Activated T-cell treated with anti-CD3 and anti-CD28 coated beads, Interleukin-2, amount 50 U/mL, for 72 hours (primary cell): ENCODE data around the gene NANP. TPM values are rescaled to one million over a fixed set of nuclear protein-coding genes. Genes with fewer than 3 reads are reported as not detected.
"Not testable (repeated sequence)": the region's sequence is repeated elsewhere in the genome, so short reads cannot be mapped to it uniquely, and the experiment has no call there.

Experiments
- ATAC-seq, 2 donors: fragments of 150-1000 bp; cut with Tn5 transposase; replicated peaks in 1 of 2; 2 replicates each; pipeline ENCODE4 v1.10.0; 2021; ENCODE audit warnings: moderate library complexity in 2 of 2, mild to moderate bottlenecking in 1 of 2
- DNase-seq, 2 donors: peaks; one replicate each; pipeline ENCODE4 v3.0.0; 2021 to 2022; ENCODE audit warnings: mixed read lengths in 1 of 2
- H3K27ac Mint-ChIP-seq: one replicate; pipeline ENCODE4 v1.8.0; 2022; ENCODE audit warnings: mild to moderate bottlenecking, moderate library complexity, mixed read lengths
- H3K27me3 Mint-ChIP-seq: one replicate; pipeline ENCODE4 v1.8.0; 2022; ENCODE audit warnings: low read depth, mixed read lengths
- H3K36me3 Mint-ChIP-seq, 2 donors: one replicate each; pipeline ENCODE4 v1.8.0; 2022; ENCODE audit warnings: mixed read lengths in 2 of 2, mild to moderate bottlenecking in 1 of 2; ENCODE audit not compliant: insufficient read depth in 2 of 2
- H3K4me1 Mint-ChIP-seq: one replicate; pipeline ENCODE4 v1.8.0; 2022; ENCODE audit warnings: low read depth, mixed read lengths
- H3K4me3 Mint-ChIP-seq, 2 donors: one replicate each; pipeline ENCODE4 v1.8.0; 2022; ENCODE audit warnings: mild to moderate bottlenecking in 2 of 2, mixed read lengths in 2 of 2, moderate library complexity in 2 of 2
- H3K9me3 Mint-ChIP-seq, 2 donors: one replicate each; pipeline ENCODE4 v1.8.0; 2022; ENCODE audit warnings: mixed read lengths in 2 of 2
- total RNA-seq, 2 donors: library from RNA; stranded (reverse); gene quantifications; one replicate each; pipeline ENCODE4 v1.2.3, GENCODE V29; 2022

Gene NANP
- total RNA-seq, result 1 to 10 TPM; 3.8 to 4.3 TPM

- Mint-ChIP-seq H3K36me3 (peaks cover 12 to 16% of the 10 kb centered on the region in 2 donors), H3K27ac (peak within 1 kb of the TSS; percentile 96), H3K4me3 (peak within 1 kb of the TSS; percentile 94 to 98), H3K27me3 (no peaks in the 10 kb centered on the region), H3K4me1 (peaks cover 22% of the 10 kb centered on the region), H3K9me3 (peaks cover 4 to 8% of the 10 kb centered on the region in 2 donors)
- DNase-seq, result peak; percentile 88 to 90
- ATAC-seq, result peak; percentile 85
Observed at GRCh38 chr20:25623736-25624499, at the start of gene NANP. Gene NANP (minus strand): TSS chr20:25624014. CDS start chr20:25623948, 66 bp downstream.

GRCh38 chr20:25672659-25673235 is 48.9 kb upstream of the NANP start:
- no peak overlapping the region for H3K4me3 Mint-ChIP-seq
- H3K27me3 Mint-ChIP-seq, result no peaks in the 10 kb centered on the region
- H3K9me3 Mint-ChIP-seq, result no peaks in the 10 kb centered on the region
- no peak for DNase-seq
- no peak overlapping the region for H3K27ac Mint-ChIP-seq
- H3K4me1 Mint-ChIP-seq, result peaks cover 6% of the 10 kb centered on the region
- H3K36me3 Mint-ChIP-seq, result peaks cover 28 to 40% of the 10 kb centered on the region in 2 donors
- ATAC-seq, result no peak

- Mint-ChIP-seq H3K9me3 (no peaks in the 10 kb centered on the region), H3K4me1 (no peaks in the 10 kb centered on the region), H3K27ac (no peak overlapping the region), H3K4me3 (no peak overlapping the region), H3K36me3 (peaks cover 8 to 13% of the 10 kb centered on the region in 2 donors), H3K27me3 (no peaks in the 10 kb centered on the region)
- no peak for ATAC-seq
- no peak for DNase-seq
Observed at GRCh38 chr20:25669826-25670422, 46.1 kb upstream of the NANP start.

GRCh38 chr20:25668446-25668845 is 44.6 kb upstream of the NANP start:
- H3K27ac Mint-ChIP-seq, result no peak overlapping the region
- no peaks in the 10 kb centered on the region for H3K4me1 Mint-ChIP-seq
- DNase-seq (no peak), ATAC-seq (no peak)
- H3K4me3 Mint-ChIP-seq, result no peak overlapping the region
- H3K9me3 Mint-ChIP-seq, result no peaks in the 10 kb centered on the region
- peaks cover 4 to 6% of the 10 kb centered on the region in 2 donors for H3K36me3 Mint-ChIP-seq
- H3K27me3 Mint-ChIP-seq, result no peaks in the 10 kb centered on the region

- no peaks in the 10 kb centered on the region for H3K36me3 Mint-ChIP-seq
- no peaks in the 10 kb centered on the region for H3K4me1 Mint-ChIP-seq
- no peaks in the 10 kb centered on the region for H3K9me3 Mint-ChIP-seq
- no peak for ATAC-seq
- DNase-seq, result no peak
- no peak overlapping the region for H3K27ac Mint-ChIP-seq
- no peak overlapping the region for H3K4me3 Mint-ChIP-seq
- no peaks in the 10 kb centered on the region for H3K27me3 Mint-ChIP-seq
Observed at GRCh38 chr20:25659999-25660398, 36.2 kb upstream of the NANP start.

GRCh38 chr20:25654487-25654886 is 30.7 kb upstream of the NANP start:
- Mint-ChIP-seq H3K36me3 (no peaks in the 10 kb centered on the region), H3K27me3 (no peaks in the 10 kb centered on the region), H3K9me3 (no peaks in the 10 kb centered on the region), H3K4me1 (no peaks in the 10 kb centered on the region), H3K27ac (no peak overlapping the region), H3K4me3 (no peak overlapping the region)
- no peak for ATAC-seq
- DNase-seq, result no peak

GRCh38 chr20:25652866-25653265 is 29.1 kb upstream of the NANP start:
- H3K27ac Mint-ChIP-seq, H3K36me3 Mint-ChIP-seq, H3K4me3 Mint-ChIP-seq, H3K9me3 Mint-ChIP-seq, DNase-seq, ATAC-seq, H3K27me3 Mint-ChIP-seq, H3K4me1 Mint-ChIP-seq: not testable (repeated sequence)

- Mint-ChIP-seq H3K36me3 (peaks cover 2 to 7% of the 10 kb centered on the region in 2 donors), H3K27ac (no peak overlapping the region), H3K4me1 (no peaks in the 10 kb centered on the region), H3K9me3 (peaks cover 0 to 2% of the 10 kb centered on the region in 2 donors), H3K27me3 (no peaks in the 10 kb centered on the region), H3K4me3 (no peak overlapping the region)
- DNase-seq (no peak), ATAC-seq (no peak)
Observed at GRCh38 chr20:25644814-25645213, 21.0 kb upstream of the NANP start.

GRCh38 chr20:25643716-25644115 is 19.9 kb upstream of the NANP start:
- peaks cover 2 to 8% of the 10 kb centered on the region in 2 donors for H3K36me3 Mint-ChIP-seq
- H3K9me3 Mint-ChIP-seq, result peaks cover 0 to 2% of the 10 kb centered on the region in 2 donors
- H3K27ac Mint-ChIP-seq, result no peak overlapping the region
- H3K27me3 Mint-ChIP-seq, result no peaks in the 10 kb centered on the region
- no peak for ATAC-seq
- DNase-seq, result no peak
- no peaks in the 10 kb centered on the region for H3K4me1 Mint-ChIP-seq
- no peak overlapping the region for H3K4me3 Mint-ChIP-seq

GRCh38 chr20:25637247-25637646 is 13.4 kb upstream of the NANP start:
- H3K27ac Mint-ChIP-seq, result no peak overlapping the region
- peaks cover 16% of the 10 kb centered on the region for H3K4me1 Mint-ChIP-seq
- peaks cover 9 to 34% of the 10 kb centered on the region in 2 donors for H3K36me3 Mint-ChIP-seq
- H3K9me3 Mint-ChIP-seq, result peaks cover 2 to 6% of the 10 kb centered on the region in 2 donors
- H3K27me3 Mint-ChIP-seq, result no peaks in the 10 kb centered on the region
- no peak for ATAC-seq
- no peak for DNase-seq
- no peak overlapping the region for H3K4me3 Mint-ChIP-seq

GRCh38 chr20:25632940-25633790 is 9.4 kb upstream of the NANP start:
- Mint-ChIP-seq H3K27me3 (no peaks in the 10 kb centered on the region), H3K9me3 (peaks cover 3 to 7% of the 10 kb centered on the region in 2 donors), H3K4me3 (no peak overlapping the region), H3K4me1 (peaks cover 16% of the 10 kb centered on the region), H3K27ac (no peak overlapping the region), H3K36me3 (peaks cover 10 to 37% of the 10 kb centered on the region in 2 donors)
- DNase-seq (no peak), ATAC-seq (no peak)

GRCh38 chr20:25630615-25631014 is 6.8 kb upstream of the NANP start:
- not testable (repeated sequence) for H3K27ac Mint-ChIP-seq, ATAC-seq, H3K27me3 Mint-ChIP-seq, H3K9me3 Mint-ChIP-seq, H3K4me3 Mint-ChIP-seq, DNase-seq
- Mint-ChIP-seq H3K4me1 (peaks cover 16% of the 10 kb centered on the region), H3K36me3 (peaks cover 12 to 25% of the 10 kb centered on the region in 2 donors)
